ENCODE measurements around the gene YPEL2.
A peak's percentile ranks its signal among the peaks of the same experiment; 100 is the strongest.
"Not testable (repeated sequence)": the region's sequence is repeated elsewhere in the genome, so short reads cannot be mapped to it uniquely, and the experiment has no call there.

YPEL2 gene

GRCh38 chr17:59331129-59331928 is at the start of gene YPEL2:
TSS of gene YPEL2 (plus strand) at chr17:59331655. CDS start at chr17:59353410, 21,755 bp downstream.
- peak; percentile 97 for DNase-seq

GRCh38 chr17:59284317-59284716 is 47.1 kb upstream of the YPEL2 start:
- no peak for DNase-seq

GRCh38 chr17:59287452-59287851 is 44.0 kb upstream of the YPEL2 start:
- DNase-seq, result no peak

- no peak for DNase-seq
Observed at GRCh38 chr17:59287891-59288290, 43.6 kb upstream of the YPEL2 start.

GRCh38 chr17:59289981-59290301 is 41.5 kb upstream of the YPEL2 start:
- no peak for DNase-seq

GRCh38 chr17:59290302-59290998 is 41.0 kb upstream of the YPEL2 start:
- peak; percentile 30 for DNase-seq

GRCh38 chr17:59292174-59292523 is 39.3 kb upstream of the YPEL2 start:
- no peak for DNase-seq

GRCh38 chr17:59296190-59296589 is 35.3 kb upstream of the YPEL2 start:
- DNase-seq, result no peak

- DNase-seq, result no peak
Observed at GRCh38 chr17:59298521-59298920, 32.9 kb upstream of the YPEL2 start.

GRCh38 chr17:59299400-59300092 is 31.9 kb upstream of the YPEL2 start:
- no peak for DNase-seq

- no peak for DNase-seq
Observed at GRCh38 chr17:59300941-59301340, 30.5 kb upstream of the YPEL2 start.

GRCh38 chr17:59304811-59305210 is 26.6 kb upstream of the YPEL2 start:
- DNase-seq, result no peak

GRCh38 chr17:59310263-59310920 is 21.1 kb upstream of the YPEL2 start:
- DNase-seq, result no peak

GRCh38 chr17:59311051-59311468 is 20.4 kb upstream of the YPEL2 start:
- DNase-seq, result peak; percentile 32

- not testable (repeated sequence) for DNase-seq
Observed at GRCh38 chr17:59311521-59311920, 19.9 kb upstream of the YPEL2 start.

- DNase-seq, result no peak
Observed at GRCh38 chr17:59315866-59316265, 15.6 kb upstream of the YPEL2 start.

GRCh38 chr17:59327121-59327980 is 4.1 kb upstream of the YPEL2 start:
- no peak for DNase-seq

- DNase-seq, result no peak
Observed at GRCh38 chr17:59327981-59328290, 3.5 kb upstream of the YPEL2 start.

- no peak for DNase-seq
Observed at GRCh38 chr17:59328601-59329000, 2.9 kb upstream of the YPEL2 start.

GRCh38 chr17:59329176-59330052 is 2.0 kb upstream of the YPEL2 start:
- no peak for DNase-seq

All from NCI-H510A (cell line).